Right lung (tissue), 5 donors: ENCODE measurements around the gene CTDNEP1. TPM values are rescaled to one million over a fixed set of nuclear protein-coding genes. Genes with fewer than 3 reads are reported as not detected.
"Not testable (repeated sequence)": the region's sequence is repeated elsewhere in the genome, so short reads cannot be mapped to it uniquely, and the experiment has no call there.

Experiments
- DNase-seq, 2 donors: peaks; one replicate each; pipeline ENCODE4 v3.0.0-alpha.2; 2013
- polyA plus RNA-seq, 5 donors: library from polyadenylated mRNA; unstranded; fragments of 120-200 nt; gene quantifications; one replicate each; pipeline versions ENCODE4 v1.2.1 to v1.2.3, GENCODE V29; 2013; ENCODE audit warnings: inconsistent platforms in 1 of 5, low replicate concordance in 1 of 5; ENCODE audit not compliant: insufficient read length in 5 of 5, insufficient read depth in 1 of 5

Gene CTDNEP1
- polyA plus RNA-seq, 5 donors, result 128 to 156 (median 146) TPM

DNA sequence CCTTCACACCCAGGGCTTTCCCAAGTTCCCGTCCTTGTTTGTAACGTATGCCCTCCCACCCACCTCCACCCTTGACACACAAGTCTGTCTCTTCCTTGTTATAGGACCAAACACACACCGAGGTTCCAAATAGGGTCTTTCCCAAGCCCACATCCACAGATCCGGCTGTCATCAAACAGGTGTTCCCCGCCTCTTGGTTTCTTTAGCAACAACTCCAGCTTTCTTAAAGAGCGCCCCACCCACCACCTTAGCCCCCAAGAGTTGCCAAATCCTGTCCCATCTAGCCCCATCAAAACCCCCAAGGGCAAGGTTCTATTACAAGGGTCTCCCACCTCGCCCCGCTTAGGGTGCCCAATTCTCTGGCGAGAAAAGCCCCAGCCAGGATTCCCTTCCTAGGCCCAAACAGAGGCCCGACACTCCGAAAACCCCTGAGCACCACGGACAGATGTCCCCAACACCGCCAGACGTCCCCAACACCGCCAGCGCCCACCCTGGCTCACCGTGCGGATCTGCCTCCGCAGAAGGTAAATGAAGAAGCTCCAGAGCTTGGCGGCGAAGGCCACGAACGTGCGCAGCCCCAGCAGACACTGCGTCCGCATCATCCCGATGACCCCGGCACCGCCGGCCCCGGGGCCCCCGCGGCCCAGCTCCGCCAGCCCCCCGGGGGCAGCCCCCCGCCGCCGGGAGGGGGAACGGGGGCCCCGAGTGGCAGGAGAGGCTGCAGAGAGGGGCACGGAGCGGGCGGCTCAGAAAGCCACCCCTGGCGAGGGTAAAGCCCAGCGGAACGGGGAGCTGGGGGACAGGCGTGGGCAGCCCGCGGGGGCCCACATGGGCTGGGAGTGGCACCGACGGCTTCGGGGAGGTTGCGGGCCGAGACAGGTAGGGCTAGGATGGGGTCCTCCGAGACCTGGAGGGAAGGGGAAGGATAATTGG, 573 bp downstream of the CTDNEP1 start:
- DNase-seq, result no peak

DNA sequence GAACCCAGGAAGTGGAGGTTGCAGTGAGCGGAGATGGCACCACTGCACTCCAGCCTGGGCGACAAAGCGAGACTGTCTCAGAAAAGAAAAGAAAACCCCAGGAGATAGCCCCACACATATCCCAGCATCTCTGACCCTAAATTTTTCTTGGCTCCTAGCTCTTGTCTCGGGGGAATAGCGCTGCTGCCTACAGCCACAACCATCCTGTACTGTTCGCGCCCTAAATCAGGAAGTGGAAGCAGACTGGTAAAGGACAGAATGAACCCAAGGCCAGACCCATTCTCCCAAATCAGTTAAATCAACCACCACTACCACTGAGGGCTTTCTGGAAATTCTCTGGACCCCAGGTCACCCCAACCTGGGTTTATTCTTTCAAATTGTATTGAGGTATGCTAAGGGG, 1.7 kb downstream of the CTDNEP1 start:
- no peak for DNase-seq

DNA sequence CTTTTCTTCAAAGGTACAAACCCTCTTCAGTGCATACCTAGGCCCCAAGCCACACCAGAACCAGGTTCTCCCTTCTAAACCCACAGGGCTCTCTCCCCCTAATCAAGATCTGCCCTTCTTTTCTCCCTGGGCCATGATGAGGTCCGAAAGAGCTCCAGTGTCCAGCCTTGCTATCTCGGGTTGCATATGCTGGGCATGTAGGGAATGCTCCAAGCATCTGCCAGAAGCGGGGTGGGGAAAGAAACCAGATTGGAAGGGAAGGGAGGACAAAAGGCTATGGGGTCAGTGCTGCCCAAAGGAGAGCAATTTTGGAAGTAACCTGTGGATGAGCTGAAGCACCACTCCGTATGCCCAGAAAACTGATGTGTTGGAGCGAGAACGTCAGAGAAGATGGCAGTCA, 2.3 kb downstream of the CTDNEP1 start:
- DNase-seq, result no peak

DNA sequence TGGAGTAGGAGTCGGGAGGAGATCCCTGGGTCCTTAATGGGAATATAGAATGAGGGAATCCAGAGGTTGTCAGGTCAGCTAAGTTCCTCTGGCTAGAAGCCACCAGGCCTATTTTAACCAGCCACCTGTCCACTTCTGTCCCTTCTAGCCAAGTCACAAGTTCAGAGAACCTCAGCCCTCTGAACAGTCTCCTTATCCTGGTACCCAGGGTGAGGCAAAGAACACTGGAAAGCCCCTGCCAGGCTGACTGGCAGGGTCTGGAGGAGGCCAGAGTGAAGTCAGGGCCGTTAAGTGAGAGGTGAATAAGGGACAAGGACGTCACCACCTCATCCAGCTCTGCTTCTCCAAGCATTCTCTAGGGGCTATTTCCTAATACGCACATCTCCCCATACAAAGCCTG, 2.7 kb downstream of the CTDNEP1 start:
- no peak for DNase-seq

DNA sequence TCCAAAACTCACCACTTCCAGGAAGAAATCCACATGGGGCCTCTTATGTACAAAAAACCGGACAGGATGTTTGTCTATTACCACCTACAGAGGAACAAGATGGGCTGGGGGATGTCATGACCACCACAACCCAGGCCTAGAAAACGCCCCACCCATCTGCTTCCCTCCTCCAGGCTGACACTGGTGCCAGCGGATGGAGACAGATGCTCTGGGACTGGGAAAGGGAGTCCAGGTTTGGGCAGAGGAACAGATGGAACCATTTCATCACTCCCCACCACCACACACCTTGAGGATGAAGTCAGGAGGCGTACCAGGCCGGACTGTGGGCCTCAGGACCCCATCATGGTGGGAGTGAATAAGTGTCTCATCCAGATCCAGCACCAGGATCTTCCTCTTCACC, 4.8 kb downstream of the CTDNEP1 start:
- no peak for DNase-seq

DNA sequence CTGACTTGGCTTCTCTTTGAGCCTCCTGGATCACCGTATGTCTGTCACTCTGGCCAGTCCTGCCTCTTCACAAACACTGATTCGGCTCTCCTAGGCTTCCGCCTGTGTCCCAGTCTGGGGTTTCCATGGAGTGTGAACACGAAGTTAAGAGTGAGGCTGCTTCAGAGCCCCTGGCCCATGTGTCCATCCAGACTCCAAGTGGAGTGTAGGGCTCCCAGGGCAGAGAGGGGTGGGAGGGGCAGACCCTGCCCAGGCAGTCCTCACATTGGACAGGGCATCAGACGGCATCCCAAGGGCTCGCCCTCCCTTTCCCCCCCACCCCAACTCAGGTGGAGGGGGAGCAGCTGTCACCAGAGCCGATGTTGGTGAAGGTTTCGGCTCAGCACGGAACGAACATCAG, 7.7 kb downstream of the CTDNEP1 start:
- not testable (repeated sequence) for DNase-seq

DNA sequence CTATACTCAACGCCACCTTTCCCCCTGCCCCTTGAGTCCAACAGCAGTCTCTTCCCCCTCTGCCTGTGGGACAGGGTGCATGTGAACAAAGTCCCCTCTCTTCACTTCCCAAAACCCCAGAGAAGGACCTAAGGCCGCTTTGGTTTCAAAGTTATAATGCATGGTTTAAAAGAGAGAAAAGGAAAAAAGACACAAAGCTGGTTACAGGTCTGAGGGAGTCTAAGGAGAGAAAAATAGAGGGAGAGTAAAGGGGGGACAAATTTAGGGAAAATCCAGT, 8.1 kb downstream of the CTDNEP1 start:
- DNase-seq, result no peak

DNA sequence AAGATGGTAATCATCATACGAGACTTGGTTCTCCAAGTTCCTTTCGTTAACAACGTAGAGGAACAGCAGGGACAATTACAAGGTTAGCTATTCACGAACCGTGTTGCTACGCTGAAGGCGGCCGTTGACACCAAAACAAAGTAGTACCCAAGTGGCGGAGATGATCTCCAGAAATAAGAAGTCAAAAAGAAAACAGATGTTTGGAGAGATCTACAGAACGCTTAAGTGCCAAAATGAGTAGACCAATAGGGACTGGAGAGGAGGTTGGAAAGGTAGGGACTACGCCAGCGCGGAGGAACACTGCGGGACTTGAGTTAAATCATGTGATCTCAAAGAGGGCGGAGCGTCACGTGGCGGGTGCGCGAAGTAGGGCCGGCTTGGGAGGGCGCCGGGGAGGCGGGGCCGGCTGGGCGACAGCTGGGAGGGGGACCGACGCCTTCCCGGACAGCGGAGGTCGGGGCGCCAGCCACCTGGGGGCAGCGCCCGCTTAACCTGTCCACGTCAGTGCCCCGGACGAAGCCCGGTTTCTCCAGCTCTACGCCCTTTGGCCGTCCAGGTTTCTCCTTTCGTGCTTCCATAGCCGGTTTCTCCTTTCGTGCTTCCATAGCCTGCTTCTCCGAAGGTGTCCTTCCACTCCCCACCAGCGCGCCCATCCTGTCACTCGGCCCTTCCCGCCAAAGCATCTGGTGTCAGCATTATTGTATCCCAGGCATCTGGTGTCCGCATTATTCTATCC, 8.6 kb downstream of the CTDNEP1 start:
- peak; percentile 95 to 97 for DNase-seq

DNA sequence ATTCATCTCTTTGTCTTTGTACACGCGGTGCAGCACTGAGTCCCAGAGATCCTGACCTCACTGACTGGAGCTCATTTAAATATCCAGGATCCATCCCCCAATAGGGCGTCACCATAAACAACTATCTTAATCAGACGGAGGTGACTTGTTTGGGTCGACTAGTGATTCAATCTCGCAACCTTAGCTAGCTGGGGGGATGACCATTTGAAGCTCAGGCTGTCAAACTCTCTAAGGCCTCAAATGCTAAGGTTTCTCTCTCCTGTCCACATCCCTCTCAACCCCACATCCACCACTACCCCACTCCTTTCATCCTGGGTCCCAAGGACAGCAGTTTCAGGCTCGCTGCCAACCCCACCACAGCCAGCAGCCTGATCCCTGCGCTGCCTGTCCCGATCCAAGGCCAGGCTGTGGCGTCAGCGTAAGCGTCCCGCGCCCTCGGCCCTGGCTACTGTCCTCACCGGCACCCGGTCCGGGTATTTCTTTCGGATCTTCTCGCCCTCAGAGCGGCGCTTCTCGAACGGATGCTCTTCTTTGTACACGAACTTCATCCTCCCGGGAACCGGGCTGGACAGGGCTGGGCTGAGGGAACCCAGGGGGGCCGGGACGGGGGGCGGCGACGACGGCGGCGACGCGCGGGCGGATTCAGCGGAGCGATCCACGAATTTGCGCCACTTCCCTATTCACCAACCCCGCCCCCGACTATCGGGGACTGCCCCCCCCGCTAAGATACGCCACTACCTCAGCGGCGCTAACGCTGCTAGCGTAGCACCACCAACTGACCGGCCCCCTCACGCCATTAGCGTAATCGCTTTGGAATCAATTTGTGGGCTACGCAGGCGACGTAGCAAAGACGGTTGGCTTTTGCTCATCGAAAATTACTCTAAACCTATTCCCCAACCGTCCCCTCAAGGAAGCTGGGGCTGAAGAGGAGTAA, 9.5 kb downstream of the CTDNEP1 start, which contains the start of gene GABARAP:
Gene GABARAP (minus strand): TSS at position 667 of the 934 bp plus-strand sequence. CDS start 119 bp downstream, at position 548.
- DNase-seq, result peak; percentile 97 to 98

DNA sequence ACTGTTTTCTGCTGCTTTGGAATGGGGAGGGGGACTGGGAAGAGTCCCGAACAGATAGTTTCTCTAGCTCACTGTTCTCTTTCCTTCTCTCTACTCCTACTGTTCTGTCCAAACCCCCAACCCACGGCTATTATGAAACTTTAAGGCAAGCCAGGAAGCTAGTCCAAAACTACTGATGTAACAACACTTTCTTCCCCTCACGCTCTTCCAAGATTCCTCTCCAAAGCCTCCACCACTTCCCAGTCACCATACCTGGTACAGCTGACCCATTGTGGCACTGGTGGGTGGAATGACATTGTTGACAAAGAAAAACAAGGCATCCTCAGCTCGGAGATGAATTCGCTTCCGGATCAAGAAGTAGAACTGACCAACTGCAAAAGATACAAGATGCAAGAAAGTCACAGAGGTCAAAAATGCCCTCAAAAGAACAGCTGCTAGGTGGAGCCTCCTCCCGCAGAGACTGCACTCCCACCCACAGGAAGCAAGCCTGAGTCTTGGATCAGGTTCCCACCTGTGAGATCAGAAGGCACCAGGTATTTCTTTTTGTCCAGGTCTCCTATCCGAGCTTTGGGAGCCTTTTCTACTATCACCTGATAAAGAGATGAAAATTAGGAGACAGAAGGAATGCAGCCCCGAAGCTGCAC, 10.3 kb downstream of the CTDNEP1 start:
- no peak for DNase-seq

DNA sequence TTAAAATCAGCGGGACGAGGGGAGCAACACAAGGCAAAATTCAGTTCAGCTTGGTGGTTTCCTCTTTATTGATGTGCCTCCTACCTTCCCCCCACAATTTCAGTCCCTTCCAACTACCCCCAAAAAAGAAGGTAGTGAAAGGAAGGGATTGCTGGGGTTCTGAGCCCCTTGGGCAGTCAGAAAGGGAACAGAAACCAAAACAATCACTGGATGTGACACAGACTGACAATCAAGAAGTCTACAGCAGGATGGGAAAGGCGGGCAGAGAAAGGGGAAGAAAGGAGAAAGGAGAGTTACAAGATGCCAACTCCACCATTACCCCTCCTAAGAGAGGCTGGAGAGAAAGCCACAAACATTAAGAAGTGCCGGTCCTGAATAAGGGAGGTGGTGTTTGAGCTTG, 11.2 kb downstream of the CTDNEP1 start:
- DNase-seq, result no peak

DNA sequence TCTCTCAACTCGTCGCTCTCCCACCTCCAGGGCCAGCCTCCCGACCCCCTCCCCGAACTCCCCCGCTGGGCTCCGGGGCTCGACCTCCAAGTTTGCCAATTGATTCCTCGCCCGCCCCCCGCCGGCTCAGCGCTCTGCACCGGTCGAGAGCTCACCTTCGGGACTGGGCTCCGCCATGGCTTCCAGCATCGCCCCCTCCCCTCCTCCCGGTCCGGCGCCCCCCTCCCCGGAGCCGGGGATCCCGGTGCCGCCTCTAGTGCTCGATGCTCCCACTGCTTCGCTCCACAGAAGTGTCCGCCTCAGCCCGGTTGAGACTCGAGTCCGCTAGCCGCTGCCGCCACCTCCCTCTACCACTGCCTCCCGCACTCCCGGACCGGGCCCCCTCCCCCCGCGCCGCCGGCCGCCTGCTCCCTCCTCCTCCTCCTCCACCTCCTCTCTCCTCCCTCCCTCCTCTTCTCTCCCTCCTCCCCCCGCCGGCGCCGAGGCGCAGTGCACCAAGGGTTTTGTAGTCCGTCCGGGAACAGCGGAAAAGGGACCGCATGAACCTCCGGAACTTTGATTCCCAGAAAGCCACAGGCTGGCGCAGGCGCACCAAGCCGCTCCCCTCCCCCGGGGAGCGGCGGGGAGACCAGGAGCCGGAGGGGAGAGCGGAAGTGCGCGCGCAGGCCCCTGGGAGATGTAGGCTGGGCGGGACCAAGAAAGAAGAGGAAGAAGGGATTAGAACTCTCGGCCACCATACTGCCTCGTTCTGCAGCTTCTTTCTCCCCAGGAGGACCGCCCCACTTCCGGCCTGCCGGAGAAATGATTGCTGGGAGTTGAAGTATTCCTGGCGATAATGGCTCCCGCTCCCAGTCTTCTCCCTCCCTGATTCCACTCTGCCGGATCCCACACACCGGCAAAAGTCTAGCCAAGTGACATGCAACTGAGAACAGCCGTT, 12.2 kb downstream of the CTDNEP1 start, which contains the start of gene PHF23:
Gene PHF23 (minus strand): TSS at position 367 of the 937 bp plus-strand sequence. CDS start 178 bp downstream, at position 189.
- peak; percentile 99 to 100 for DNase-seq

DNA sequence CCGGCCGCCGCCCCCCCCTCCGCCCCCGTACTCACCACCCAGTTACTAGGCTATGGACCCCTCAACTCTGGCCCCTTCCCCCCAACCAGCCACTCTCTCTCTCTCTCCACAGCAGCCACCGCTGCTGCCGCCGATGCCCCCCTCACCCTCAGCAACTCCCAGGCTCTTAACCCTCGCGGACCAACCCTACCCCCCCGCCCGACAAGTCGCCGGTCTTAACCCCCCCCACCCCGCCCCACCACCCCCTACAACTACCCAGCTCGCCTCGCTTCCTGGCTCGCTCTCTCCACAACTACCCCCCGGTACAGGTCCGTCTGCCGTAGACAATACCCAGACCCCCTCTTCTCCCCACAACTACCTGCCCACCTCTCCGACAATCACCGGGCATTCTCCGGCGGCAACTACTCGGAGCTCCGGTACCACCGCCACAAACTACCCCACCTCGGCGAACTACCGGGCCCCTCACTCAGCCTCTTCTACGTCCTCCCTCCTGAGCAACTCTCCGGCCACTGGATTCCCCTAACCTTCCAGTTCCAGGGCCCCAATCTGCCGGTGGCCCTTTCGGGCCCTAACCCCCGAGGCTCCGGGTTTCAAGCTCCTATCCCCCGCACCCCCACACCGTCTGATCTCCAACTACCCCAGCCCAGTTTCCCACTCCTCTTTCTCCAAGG, 13.0 kb downstream of the CTDNEP1 start:
- DNase-seq, result no peak

DNA sequence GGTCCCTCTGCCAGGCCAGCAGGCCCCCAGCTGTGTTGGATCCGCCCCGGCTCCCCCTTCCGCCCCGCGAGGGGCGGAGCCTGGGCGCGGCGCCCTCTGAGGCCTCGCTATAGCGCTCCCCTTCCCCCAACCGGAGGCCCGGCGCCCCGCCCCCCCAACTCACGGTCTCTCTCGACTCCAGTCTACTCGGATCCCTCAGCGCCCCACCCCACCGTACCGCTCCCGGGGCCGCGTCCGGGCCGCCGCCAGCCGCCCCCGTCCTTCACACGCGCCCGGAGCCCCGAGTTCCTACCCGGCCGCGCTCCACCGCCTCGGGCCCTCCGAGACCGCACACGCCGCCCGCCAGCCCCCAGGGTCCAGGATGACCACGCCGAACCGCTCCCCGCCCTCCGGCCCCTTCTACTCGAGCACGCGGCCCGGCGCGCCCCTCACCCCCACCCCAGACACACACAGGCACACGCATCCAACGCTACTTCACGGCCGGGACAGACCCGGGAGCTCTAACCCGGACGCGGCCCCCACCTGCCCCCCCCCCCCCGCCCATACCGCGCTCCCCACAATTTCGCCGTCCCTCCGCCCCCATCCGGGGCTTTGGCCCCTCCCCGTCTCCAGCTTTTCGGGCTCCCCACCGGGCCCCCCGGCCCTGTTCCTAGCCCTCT, 13.6 kb downstream of the CTDNEP1 start:
- peak; percentile 76 to 82 for DNase-seq

DNA sequence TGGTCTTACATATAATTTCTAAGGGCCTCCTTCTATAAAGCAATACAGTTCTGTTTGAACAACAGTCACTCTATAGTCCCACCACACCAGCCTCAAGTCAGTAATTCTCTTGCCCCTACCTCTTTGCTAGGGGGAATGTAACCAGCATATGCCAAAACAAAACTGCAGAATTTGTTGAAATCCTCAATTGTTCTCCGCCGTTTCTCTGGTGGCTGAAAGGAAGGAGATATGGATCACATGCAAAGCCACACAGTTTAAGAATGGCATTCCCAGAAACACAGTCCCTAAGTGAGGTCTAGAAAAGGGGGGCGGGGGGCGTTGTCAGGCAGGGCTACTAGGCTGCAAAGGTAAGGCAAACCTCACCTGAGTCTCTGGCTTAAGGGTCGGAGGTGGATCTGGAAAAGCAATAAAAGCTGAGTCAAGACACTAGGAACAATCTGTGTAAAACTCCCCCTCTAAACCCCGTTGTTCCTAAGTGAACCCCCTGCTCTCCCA, 14.2 kb downstream of the CTDNEP1 start:
- DNase-seq, result no peak

DNA sequence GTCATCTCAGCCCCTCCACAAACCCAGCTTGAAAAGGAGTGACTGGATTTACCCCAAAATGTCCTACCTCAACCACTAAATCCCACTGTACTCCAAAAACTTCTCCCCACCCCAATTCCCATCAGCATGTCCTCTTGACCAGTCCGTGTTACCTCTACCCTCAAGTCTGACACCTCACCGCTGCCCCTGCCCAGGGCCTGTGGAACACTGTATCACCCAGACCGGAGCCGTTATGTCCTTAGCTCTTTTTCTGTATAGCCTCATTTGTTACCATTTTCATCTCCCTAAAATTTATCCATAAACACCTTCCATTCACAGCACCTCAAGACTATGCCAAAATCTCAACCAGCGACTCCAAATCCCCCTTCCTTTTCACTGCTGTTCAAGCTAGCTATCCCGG, 14.7 kb downstream of the CTDNEP1 start:
- no peak for DNase-seq

DNA sequence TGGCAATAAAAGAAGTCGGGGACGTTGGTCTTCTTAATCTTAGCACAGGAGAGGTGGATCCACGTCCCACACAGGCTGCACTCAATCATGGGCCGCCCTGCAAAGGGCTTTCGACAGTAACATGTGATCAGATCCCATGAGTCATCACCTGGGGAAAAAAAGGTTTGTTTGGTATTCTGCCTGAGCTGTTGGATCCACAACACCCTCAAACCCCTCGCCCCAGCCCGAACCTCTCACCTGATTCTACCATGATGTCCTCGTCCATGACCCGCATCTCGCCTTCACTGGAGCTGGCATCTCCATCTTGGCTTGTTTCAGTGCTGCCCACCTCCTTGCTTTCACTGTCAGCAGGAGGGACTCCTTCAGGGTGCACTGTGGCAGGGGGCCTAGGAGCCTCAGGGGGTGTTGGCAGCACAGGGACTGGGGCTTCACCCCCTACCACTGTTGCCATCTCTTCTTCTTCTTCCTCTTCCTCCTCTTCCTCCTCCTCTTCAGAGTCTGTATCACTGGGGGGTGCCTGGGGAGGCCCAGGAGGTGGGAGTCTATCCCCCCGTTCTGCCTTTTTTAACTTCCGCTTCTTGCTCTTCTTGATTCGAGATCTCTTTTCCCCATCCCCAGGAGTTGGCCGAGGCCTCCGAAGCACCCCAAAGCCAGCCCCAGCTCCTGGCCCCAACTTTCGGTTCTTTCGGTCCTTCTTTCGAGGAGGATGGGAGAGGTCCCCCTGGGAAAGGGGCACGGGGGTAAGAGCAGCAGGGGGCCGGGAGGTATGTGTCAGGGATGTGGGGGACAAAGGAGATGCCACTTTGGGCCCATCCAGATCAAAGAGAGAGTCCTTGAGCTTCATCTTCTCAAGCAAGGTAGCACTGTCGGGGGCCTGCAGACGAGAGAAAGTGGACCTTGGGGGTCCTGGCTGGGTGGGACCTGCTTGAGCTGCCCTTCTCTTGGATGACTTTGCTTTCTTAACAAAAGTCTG, 15.6 kb downstream of the CTDNEP1 start:
- no peak for DNase-seq
